ENCODE measurements around the gene SMPD1.
A peak's percentile ranks its signal among the peaks of the same experiment; 100 is the strongest.
"Not testable (repeated sequence)": the region's sequence is repeated elsewhere in the genome, so short reads cannot be mapped to it uniquely, and the experiment has no call there.

Gene SMPD1

DNA sequence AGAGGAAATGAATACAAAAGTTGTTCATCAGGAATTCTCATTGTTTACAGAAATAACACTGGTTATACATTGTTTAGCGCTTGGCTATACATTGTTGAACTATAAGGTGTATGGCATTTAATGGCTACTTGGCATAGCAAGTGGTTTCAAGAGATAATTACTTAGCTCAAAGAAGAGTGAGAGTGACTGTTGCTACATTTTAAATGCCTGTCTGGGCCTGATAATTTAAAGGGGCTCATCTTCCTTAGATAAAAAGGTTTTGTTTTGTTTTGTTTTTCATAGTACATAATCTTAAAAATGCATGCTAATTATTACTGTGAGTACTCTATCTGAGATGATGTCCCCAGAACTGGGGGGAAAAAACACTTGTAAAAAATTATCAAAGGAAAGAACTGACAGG lies 1.5 kb upstream of the SMPD1 start:
- no peak for DNase-seq (ENCODE audit: low read depth in 2 of 2)

- no peak for DNase-seq (ENCODE audit: low read depth in 2 of 2)
Measured at GRCh38 chr11:6390718-6391469, 620 bp downstream of the SMPD1 start.

DNA sequence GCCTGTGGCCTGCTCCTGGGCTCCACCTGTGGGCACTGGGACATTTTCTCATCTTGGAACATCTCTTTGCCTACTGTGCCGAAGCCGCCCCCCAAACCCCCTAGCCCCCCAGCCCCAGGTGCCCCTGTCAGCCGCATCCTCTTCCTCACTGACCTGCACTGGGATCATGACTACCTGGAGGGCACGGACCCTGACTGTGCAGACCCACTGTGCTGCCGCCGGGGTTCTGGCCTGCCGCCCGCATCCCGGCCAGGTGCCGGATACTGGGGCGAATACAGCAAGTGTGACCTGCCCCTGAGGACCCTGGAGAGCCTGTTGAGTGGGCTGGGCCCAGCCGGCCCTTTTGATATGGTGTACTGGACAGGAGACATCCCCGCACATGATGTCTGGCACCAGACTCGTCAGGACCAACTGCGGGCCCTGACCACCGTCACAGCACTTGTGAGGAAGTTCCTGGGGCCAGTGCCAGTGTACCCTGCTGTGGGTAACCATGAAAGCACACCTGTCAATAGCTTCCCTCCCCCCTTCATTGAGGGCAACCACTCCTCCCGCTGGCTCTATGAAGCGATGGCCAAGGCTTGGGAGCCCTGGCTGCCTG lies 1.4 kb downstream of the SMPD1 start:
- no peak for DNase-seq (ENCODE audit: low read depth in 2 of 2)

DNA sequence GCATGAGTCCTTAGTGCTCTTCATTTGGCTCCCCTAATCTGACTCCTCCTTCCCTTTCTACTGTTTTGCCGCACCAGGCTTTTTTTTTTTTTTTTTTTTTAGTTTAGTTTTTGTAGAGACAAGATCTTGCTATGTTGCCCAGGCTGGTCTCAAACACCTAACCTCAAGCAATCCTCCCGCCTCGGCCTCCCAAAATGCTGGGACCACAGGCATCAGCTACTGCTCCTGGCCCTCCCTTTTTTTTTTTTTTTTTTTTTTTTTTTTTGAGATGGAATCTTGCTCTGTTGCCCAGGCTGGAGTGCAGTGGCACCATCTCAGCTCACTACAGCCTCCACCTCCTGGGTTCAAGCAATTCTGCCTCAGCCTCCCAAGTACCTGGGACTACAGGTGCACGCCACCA lies 2.0 kb downstream of the SMPD1 start:
- not testable (repeated sequence) for DNase-seq (ENCODE audit: low read depth in 2 of 2)

DNA sequence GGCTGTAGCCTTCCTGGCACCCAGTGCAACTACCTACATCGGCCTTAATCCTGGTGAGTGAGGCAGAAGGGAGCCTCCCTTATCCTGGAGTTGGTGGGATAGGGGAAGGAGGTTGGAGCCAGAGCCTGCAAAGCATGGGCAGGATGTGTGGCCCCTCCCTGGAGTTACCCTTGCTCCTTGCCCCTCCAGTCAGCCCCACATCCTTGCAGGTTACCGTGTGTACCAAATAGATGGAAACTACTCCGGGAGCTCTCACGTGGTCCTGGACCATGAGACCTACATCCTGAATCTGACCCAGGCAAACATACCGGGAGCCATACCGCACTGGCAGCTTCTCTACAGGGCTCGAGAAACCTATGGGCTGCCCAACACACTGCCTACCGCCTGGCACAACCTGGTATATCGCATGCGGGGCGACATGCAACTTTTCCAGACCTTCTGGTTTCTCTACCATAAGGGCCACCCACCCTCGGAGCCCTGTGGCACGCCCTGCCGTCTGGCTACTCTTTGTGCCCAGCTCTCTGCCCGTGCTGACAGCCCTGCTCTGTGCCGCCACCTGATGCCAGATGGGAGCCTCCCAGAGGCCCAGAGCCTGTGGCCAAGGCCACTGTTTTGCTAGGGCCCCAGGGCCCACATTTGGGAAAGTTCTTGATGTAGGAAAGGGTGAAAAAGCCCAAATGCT lies 3.9 kb downstream of the SMPD1 start:
- DNase-seq (ENCODE audit: low read depth in 2 of 2), result no peak

DNA sequence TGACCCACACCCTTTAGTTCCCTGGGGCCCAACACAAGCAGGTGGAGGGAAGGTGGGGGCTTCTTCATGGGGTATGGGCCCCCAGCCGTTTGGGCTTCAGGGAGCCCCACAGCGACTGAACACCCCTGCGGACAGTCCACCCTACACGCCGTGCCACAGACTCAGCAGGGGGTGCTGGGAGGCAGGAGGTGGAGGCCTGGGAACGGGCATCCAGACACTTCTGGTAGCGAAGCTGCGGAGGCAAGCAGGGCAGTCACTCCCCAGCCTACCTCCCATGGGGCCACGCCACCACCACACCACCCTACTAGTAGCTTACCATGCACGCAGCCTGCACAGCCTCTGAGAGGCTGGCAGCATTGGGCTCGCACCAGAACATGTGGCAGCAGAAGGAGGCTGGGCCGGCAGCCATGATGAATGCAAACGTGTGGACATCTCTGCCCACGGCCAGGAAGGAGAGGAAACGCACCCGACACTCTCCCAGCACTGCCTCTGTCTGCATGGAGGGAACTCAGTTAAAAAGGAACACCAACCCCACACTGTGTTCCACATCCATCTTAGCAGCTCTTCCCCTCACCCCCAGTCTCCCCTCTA lies 5.3 kb downstream of the SMPD1 start:
- no peak for DNase-seq (ENCODE audit: low read depth in 2 of 2)

GRCh38 chr11:6397156-6397555 lies 6.9 kb downstream of the SMPD1 start:
- DNase-seq (ENCODE audit: low read depth in 2 of 2), result no peak

GRCh38 chr11:6397636-6398035 lies 7.4 kb downstream of the SMPD1 start:
- DNase-seq (ENCODE audit: low read depth in 2 of 2), result no peak

DNA sequence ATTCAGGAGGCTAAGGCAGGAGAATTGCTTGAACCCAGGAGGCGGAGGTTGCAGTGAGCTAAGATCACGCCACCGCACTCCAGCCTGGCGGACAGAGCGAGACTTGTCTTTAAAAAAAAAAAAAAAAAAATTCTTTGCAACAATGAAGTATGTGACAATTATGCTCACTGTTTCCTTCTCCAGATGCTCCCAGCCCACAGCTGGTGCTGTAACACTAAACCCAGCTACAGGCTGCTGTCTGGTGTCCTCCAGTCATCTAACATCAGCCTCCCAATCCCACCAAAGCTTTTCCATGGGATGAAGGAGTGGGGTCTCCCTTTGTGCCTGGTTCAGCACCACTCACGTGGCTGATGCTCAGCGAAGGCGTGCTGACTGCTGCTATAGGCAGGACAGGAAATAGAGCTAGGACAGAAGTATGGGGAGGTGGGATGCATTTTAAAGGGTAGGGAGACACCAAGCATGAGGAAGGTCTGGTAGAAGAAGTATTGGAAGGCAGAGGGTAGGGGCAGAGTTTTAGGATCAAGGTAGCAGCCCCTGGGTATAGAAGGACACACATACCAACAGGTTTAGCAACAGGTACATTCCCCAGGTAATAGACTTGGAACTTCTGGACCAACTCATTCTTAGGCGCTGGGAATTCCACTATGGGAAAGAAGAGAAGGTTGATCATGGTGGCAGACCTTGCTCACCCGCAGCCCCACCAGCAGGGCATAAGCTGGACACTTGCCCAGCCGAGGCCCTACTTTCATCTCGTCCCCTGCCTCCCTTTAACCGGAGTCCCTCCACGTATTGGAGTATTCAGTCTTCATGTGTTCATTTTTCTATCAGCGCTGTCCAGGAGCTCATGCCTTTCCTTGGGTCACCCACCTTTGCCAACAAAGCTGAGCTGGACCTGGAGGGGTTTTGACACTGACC lies 10.4 kb downstream of the SMPD1 start:
- no peak for DNase-seq (ENCODE audit: low read depth in 2 of 2)

- DNase-seq (ENCODE audit: low read depth in 2 of 2), result no peak
Measured at GRCh38 chr11:6401464-6401863, 11.2 kb downstream of the SMPD1 start.

DNA sequence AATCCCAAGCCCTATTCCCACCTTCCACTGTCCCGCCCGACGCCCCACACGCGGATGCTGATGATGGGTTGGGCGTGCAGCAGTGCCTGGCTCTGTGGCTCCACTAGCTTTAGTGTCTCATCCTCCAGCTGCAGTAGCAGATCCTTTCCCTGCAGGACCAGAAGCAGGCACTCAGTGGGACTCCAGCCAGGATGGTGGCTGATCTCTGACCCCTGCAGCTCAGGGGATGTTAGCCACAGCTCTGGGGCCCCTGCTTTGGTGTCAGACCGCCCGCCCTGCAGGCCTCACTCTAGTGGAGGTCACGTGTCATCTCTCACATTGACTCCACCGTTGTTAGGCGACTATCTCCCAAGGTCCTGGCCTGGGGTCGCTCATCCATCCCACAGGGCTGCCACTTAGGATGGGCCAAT lies 11.8 kb downstream of the SMPD1 start:
- no peak for DNase-seq (ENCODE audit: low read depth in 2 of 2)

DNA sequence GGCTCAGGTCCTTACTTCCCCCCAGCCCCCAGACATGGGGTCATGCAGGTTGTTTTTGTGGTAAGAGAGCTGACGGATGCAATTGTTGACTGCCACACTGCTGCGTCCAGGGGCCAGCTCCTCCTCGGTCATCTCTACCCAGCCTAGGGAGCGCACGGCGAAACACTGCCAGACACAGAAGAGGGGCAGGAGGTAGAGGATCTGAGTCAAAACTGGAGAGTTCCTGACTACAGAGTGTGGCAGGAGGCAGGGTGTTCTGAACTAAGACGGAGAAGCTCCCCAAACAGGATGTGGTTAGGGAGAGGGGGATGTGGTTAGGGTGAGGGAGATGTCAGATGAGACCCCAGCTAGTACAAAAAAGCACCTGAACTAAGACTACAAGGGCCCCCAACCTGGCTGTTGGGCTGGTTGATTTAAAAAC lies 12.3 kb downstream of the SMPD1 start:
- peak; percentile 34 to 43 for DNase-seq (ENCODE audit: low read depth in 2 of 2)

- DNase-seq (ENCODE audit: low read depth in 2 of 2), result no peak
Measured at GRCh38 chr11:6403539-6403938, 13.3 kb downstream of the SMPD1 start.

GRCh38 chr11:6404342-6405051 lies 14.2 kb downstream of the SMPD1 start:
- no peak for DNase-seq (ENCODE audit: low read depth in 2 of 2)

DNA sequence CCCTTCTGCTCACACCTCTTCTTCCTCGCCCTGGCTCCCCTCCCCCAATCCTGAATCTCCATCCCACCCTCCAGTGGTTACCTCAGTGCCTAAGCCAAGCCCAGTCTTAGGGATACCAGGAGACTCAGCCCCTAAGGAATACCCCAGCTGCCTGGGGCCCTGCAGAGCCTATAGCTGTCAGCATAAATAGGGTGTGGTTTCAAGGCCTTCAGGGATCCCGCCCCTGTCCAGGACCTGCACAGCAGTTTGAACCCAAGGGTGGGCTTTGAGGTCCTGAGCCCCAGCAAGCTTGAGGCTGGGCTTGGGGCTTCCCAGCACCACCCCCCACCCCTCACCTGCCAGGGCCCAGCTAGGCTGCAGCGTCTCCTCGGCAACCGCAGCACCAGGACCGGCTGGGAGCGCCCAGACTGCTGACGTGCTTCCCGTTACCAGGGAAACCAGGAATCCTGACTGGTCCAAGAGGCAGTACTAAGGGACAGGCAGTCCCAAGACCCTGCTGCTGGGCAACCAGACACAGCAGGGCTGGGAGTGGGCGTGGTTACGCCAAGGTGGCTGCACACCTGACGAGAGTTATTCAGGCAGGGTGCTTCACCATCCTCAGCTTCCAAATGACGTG lies 14.9 kb downstream of the SMPD1 start:
- no peak for DNase-seq (ENCODE audit: low read depth in 2 of 2)

GRCh38 chr11:6405846-6406245 lies 15.6 kb downstream of the SMPD1 start:
- DNase-seq (ENCODE audit: low read depth in 2 of 2), result no peak

DNA sequence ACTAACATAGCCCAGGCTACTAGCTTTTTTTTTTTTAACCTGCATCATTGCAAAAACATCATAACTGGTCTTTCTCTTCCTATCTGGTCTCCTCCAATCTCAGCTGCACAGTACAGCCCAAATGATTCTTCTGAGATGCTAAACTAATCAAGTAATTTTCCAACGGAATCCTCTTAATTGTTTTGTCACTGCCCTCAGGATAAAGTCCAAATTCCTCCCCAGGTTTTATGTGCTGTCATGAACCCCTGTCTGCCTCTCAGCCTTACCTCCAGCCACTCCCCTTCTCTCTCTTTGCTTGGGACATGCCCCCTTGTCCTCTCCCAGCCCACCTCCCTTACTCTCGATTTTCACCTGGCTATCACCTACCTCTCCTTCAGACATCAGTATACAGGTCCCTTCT lies 16.1 kb downstream of the SMPD1 start:
- no peak for DNase-seq (ENCODE audit: low read depth in 2 of 2)

DNA sequence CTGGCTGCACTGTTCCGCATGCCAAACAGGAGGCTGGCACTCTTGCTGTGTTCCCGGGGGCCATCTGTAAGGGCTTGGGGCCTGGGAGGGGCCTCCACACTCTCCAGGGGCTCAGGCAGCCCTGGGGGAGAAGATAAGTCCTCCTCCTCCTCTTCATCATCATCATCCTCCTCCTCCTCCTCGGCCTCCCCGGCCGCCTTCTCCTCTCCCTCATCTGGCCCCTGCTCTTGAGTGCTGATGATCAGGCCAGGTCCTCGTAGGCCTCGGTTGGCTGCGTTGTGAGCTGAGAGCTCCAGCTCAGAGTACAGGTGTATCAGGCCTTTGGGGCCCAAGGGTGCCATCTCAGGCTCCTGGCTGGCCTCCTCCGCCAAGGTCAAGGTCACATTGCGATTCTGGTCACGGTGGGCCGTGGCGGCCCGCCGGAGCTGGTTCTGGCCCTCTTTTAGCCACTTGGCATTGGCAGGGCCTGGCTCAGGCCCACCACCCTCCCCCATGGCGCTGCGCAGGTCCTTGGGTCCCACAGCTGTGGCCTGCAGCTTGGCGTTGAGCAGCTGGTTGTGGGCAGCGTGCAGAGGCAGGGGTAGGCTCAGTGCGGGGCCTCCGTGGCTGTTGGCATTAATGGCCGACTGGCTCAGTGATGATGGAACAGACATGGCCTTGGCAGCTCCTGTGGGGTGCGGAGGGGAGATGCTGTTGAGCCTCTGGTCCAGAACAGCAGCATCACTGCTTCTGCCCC lies 20.6 kb downstream of the SMPD1 start:
- DNase-seq (ENCODE audit: low read depth in 2 of 2), result no peak

GRCh38 chr11:6411594-6412031 lies 21.3 kb downstream of the SMPD1 start:
- no peak for DNase-seq (ENCODE audit: low read depth in 2 of 2)

DNA sequence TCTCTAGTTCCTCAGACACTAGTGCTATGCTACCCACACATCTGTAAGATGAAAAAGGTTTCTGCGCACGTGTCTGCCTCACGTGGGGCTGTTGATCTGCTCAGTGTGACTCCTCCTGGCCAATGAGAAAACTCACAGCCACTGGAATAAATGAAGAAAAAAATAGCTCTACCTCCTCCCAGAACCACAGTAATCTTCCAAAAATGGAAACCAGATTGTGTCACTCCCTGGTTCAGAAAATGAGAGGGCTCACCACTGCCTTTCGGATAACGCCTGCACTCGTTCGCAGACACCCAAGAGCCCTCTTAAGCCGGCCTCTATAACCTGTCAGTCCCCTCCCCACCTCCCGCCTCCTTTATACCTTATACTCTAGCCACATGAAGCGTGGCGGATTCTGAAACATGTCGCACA lies 23.5 kb downstream of the SMPD1 start:
- DNase-seq (ENCODE audit: low read depth in 2 of 2), result peak in 1 of 2 donors; percentile 33

Data from stimulated activated CD8-positive, alpha-beta memory T cell treated with anti-CD3 and anti-CD28 coated beads, Interleukin-2, amount 100 ng/mL, for 1 hour (primary cell).